DMS114 treated with DMSO at 0.1 percent for 48 hours (cell line): ENCODE results near the gene PDE8A.
A peak's percentile ranks its signal among the peaks of the same experiment; 100 is the strongest.
"Not testable (repeated sequence)": the region's sequence is repeated elsewhere in the genome, so short reads cannot be mapped to it uniquely, and the experiment has no call there.

Experiments
- DNase-seq: peaks from one replicate; lab custom pipeline; 2025; ENCODE audit not compliant: unreplicated experiment; lab: John Stamatoyannopoulos, UW

Gene PDE8A

GRCh38 chr15:85164841-85165466 is 183.3 kb downstream of the PDE8A start:
- DNase-seq: no peak

DNA sequence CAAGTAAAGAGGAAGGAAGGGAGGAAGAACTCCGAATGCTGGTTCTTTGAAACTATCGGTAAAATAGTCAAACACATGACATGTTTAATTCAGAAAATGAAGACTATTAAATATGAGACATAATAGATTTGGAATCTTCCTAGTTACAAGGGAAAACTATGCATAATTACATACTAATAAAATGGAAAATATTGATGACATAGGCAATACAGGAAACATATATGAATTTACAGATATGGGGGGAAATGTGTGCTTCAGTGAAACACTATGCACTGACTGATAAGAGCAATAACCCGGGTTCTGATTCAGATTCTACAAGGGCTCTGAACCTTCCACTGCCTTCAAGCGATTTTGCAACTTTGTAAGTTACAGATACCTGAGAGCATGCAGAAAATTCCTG is 185.9 kb downstream of the PDE8A start:
- no peak for DNase-seq

DNA sequence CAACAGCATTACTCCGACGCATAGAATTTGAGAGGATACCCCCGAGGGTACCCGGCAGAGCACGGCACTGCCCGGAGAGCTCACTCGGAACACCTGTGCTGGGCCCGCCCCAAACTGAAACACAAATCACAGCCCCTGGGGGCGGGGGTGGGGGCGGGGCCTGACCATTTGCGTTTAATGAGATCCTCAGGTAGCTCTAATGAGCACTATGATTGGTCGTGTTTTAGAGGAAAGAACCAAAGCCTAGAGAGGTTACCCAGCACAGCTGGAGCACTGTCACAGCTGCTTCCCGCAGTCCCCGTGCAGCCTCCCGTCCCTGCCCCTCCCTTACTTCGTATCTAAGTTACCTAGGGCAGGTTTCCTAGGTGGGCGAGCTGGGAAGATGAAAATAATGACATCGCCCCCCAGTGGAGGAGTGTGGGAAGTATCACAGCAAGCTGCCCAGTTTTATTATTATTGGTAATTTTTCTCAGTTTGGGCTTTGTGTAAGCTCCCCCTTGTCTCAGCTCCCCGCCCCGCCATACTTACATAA is 187.1 kb downstream of the PDE8A start:
- peak; percentile 62 for DNase-seq

DNA sequence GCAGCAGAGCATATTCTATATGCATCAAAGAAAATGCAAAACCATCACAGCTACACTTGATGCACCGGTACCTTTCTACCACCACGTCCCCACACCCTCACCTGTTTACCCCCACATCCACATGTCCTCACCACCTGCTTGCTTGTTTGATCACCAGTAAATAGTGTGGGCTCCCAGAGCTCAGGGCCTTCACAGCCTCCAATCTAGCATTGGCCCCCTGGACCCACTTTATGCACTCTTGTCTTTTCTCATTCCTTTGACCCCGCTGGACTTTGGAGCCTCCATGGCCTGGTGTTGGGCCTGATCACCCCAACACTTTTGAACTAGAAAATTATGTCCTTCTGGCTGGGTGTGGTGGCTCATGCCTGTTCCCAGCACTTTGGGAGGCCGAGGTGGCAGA is 190.1 kb downstream of the PDE8A start:
- no peak for DNase-seq

DNA sequence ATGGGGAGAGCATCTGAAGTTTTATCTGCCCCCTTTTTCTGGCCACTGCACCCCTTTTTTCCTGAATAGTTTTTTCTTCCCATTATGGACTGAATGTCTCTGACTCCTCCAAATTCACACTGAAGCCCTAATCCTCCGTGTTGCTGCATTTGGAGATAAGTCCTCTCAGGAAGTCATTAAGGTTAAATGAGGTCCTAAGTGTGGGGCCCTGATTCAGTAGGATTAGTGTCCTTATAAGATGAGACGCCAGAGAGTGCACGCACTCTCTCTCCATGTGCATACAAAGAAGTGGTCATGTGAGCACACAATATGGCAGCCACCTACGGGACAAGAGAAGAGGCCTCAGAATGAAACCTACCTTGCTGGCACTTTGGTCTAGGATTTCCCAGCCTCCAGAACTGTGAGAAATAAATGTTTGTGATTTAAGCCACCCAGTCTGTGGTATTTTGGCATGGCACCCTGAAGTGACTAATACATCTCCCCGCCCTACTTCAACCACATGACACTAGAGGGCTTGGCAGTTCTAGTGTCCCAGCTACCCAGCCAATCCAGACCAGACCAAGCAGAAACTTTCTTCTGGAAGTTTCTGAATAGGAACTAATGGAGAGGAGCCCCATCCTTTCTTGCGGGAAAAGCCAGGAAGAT is 191.3 kb downstream of the PDE8A start:
- no peak for DNase-seq

GRCh38 chr15:85173630-85174029 is 192.0 kb downstream of the PDE8A start:
- not testable (repeated sequence) for DNase-seq

DNA sequence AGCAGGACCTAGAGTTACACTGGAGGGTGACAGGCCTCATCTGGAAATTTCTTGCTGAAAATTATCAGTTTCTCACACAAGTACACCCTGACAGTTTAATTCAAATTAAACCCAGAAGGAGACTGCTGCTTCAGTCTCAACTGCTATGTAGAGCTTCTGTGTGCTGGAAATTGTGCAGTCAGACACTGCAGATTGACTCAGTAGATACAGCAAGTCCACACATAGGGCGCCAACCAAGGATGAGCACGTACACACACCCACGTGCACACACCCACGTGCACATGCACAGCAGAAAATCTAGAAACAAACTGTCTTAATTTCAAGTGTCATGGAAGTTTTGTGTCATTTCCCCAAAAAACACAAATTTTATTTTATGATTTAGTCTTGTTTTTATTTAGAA is 192.9 kb downstream of the PDE8A start:
- no peak for DNase-seq

- DNase-seq: not testable (repeated sequence)
Observed at GRCh38 chr15:85177042-85177515, 195.4 kb downstream of the PDE8A start.

DNA sequence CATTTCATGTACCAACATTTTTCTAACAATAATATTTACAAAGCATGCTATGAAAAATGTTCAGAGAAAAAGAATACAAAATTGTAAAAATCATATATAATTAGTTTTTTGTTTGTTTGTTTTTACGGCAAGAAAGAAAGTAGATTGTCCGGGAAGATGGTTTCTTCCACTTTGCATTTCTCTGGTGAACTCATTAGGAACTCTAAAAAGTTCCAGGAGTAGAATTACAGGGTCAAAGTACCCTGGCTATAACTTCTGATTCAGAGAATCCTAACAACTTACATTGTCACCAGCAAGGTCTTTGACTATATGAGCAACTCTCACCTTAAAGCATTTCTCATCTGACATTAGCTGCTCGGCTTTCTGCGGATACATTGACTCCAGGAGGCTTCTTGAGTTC is 196.7 kb downstream of the PDE8A start:
- no peak for DNase-seq

- no peak for DNase-seq
Observed at GRCh38 chr15:85179700-85180099, 198.0 kb downstream of the PDE8A start.

DNA sequence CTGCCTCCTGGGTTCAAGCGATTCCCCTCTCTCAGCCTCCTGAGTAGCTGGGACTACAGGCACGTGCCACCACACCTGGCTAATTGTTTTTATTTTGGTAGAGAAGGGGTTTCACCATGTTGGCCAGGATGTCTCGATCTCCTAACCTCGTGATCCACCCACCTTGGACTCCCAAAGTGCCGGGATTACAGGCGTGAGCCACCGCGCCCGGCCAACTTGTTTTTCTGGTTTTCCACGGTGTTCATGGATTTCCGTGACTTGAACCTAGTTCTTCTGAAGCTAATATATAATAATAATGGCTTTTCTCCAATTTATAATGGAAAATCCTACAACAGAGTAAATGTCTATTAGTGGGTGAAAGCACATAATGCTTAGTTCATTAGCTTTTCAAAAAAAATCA is 203.7 kb downstream of the PDE8A start:
- not testable (repeated sequence) for DNase-seq

- DNase-seq: not testable (repeated sequence)
Observed at GRCh38 chr15:85188171-85188577, 206.5 kb downstream of the PDE8A start.
